Keratinocyte (primary cell): ENCODE results near the gene CDIPT.

ENCODE experiments used
- CTCF ChIP-seq, 3 experiments: IDR thresholded peaks in 1 of 3; conservative IDR thresholded peaks in 1 of 3; optimal IDR thresholded peaks in 1 of 3; 2 replicates in 2 of 3; 3 replicates in 1 of 3; pipeline versions ENCODE3 to v1.5.1; 2011; ENCODE audit warnings: low read length in 3 of 3, mild to moderate bottlenecking in 3 of 3, moderate library complexity in 2 of 3, control low read depth in 1 of 3, inconsistent platforms in 1 of 3; ENCODE audit not compliant: insufficient read depth in 2 of 3; ENCODE audit errors: extremely low read depth in 1 of 3
- EZH2 ChIP-seq: IDR thresholded peaks from one replicate; pipeline ENCODE4 v1.6.1; 2012; ENCODE audit warnings: inconsistent platforms, mild to moderate bottlenecking, low read length, moderate library complexity

- TF ChIP-seq CTCF (optimal IDR thresholded peaks at IDR 0.05 in 1 of 3, IDR thresholded peaks at IDR 0.05 in 1 of 3, conservative IDR thresholded peaks at IDR 0.05 in 1 of 3; ENCODE audit: extremely low read depth in 1 of 3, insufficient read depth in 2 of 3, low read length in 3 of 3) (no peak), EZH2 (no peak)
Measured at GRCh38 chr16:29811170-29811895, 51.7 kb downstream of the CDIPT start.
